Gastroesophageal sphincter (tissue), 4 donors: Measurements from ENCODE around the gene LIN9. TPM values are rescaled to one million over a fixed set of nuclear protein-coding genes. Genes with fewer than 3 reads are reported as not detected.

Experiments used
- ATAC-seq: fragments of 150-250 bp; one replicate; pipeline ENCODE4 v1.9.1; 2016; ENCODE audit warnings: mild to moderate bottlenecking, moderate library complexity
- H3K27ac ChIP-seq, 4 donors: fragments of 200-600 bp; sonication (generic) in 3 of 4; 1 replicate in 3 of 4; 2 replicates in 1 of 4; pipeline ENCODE4 v1.5.1; 2016 to 2019
- H3K27me3 ChIP-seq: fragments of 200-600 bp; sonication (generic); one replicate; pipeline ENCODE4 v1.5.1; 2019
- H3K36me3 ChIP-seq, 2 donors: fragments of 200-600 bp; sonication (generic); one replicate each; pipeline ENCODE4 v1.5.1; 2019; ENCODE audit warnings: control low read depth in 1 of 2
- H3K4me1 ChIP-seq, 3 donors: fragments of 200-600 bp; sonication (generic); 1 replicate in 2 of 3; 2 replicates in 1 of 3; pipeline ENCODE4 v1.5.1; 2016 to 2019; ENCODE audit warnings: control low read depth in 2 of 3
- H3K4me3 ChIP-seq, 2 donors: fragments of 200-600 bp; sonication (generic); one replicate each; pipeline ENCODE4 v1.5.1; 2019; ENCODE audit warnings: mild to moderate bottlenecking in 1 of 2, moderate library complexity in 1 of 2
- H3K9me3 ChIP-seq, 3 donors: fragments of 200-600 bp; sonication (generic); one replicate each; pipeline ENCODE4 v1.5.1; 2017 to 2019; ENCODE audit warnings: control low read depth in 2 of 3
- EP300 ChIP-seq: sonication (generic); formaldehyde crosslinking; IDR thresholded peaks from one replicate; pipeline ENCODE4 v1.6.1; 2017; ENCODE audit warnings: antibody characterized with exemption, mild to moderate bottlenecking
- POLR2A ChIP-seq, 2 donors: fragments of 450-650 bp; IDR thresholded peaks; one replicate each; pipeline ENCODE4 v1.6.1; 2017; ENCODE audit warnings: antibody characterized with exemption in 2 of 2, mild to moderate bottlenecking in 2 of 2, moderate library complexity in 1 of 2
- POLR2AphosphoS5 ChIP-seq: sonication (generic); formaldehyde crosslinking; IDR thresholded peaks from one replicate; pipeline ENCODE4 v1.6.1; 2017; ENCODE audit warnings: antibody characterized with exemption
- WGBS, 2 donors: methylation state at CpG; one replicate each; pipeline ENCODE4 v1.1.5; 2018; ENCODE audit warnings: low coverage in 1 of 2; 5-methylcytosine and 5-hydroxymethylcytosine counted together
- total RNA-seq, 4 donors: library from RNA; depleted of rRNA; stranded (reverse); fragments of >200 nt; gene quantifications; one replicate each; pipeline ENCODE4 v1.1.0, GENCODE V29; 2016
- TF ChIP-seq, protein P1 (sequence below), 4 experiments: fragments of 200-600 bp in 2 of 4; fragments of 450-650 bp in 2 of 4; sonication (generic) in 1 of 4; IDR thresholded peaks; one replicate each; pipeline ENCODE4 v1.5.1; 2017 to 2019; ENCODE audit warnings: antibody characterized with exemption in 4 of 4, mild to moderate bottlenecking in 2 of 4, moderate library complexity in 2 of 4

LIN9 gene
- total RNA-seq, 4 donors from 2014 or later: 2.8 to 5.4 (median 3.4) TPM

DNA sequence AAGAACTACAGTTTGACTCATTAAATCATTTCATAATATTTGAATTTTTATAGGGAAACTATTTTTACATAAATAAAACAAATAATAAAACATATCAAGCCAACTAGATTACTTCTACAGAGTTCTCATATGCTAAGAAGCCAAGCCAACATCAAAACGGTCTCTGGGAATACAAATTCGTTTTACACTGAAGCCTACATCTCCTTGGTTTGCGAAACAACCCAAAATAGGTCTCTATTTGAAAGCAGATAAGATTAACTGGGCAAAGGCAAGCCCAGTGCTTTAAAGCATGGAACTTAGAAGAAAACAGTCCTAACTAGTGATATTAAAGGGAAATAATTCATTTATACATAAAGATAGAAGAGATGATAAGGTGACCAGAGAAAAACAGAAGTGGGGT, 60.2 kb downstream of the LIN9 start:
- Histone ChIP-seq H3K9me3 (no peaks in the 10 kb centered on the region), H3K4me3 (no peak overlapping the region), H3K27ac (no peak overlapping the region), H3K4me1 (peaks cover 0 to 15% (median 3%) of the 10 kb centered on the region in 3 donors), H3K27me3 (no peaks in the 10 kb centered on the region), H3K36me3 (no peaks in the 10 kb centered on the region)
- ATAC-seq: no peak
- TF ChIP-seq POLR2A (IDR thresholded peaks at IDR 0.05): no peak
- TF ChIP-seq EP300: no peak
- no peak for TF ChIP-seq POLR2AphosphoS5
- TF ChIP-seq, protein P1, sequence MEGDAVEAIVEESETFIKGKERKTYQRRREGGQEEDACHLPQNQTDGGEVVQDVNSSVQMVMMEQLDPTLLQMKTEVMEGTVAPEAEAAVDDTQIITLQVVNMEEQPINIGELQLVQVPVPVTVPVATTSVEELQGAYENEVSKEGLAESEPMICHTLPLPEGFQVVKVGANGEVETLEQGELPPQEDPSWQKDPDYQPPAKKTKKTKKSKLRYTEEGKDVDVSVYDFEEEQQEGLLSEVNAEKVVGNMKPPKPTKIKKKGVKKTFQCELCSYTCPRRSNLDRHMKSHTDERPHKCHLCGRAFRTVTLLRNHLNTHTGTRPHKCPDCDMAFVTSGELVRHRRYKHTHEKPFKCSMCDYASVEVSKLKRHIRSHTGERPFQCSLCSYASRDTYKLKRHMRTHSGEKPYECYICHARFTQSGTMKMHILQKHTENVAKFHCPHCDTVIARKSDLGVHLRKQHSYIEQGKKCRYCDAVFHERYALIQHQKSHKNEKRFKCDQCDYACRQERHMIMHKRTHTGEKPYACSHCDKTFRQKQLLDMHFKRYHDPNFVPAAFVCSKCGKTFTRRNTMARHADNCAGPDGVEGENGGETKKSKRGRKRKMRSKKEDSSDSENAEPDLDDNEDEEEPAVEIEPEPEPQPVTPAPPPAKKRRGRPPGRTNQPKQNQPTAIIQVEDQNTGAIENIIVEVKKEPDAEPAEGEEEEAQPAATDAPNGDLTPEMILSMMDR (IDR thresholded peaks at IDR 0.05): no peak
- WGBS, 2 donors: 19 to 77% methylated on average over 3 of the region's 3 CpGs

DNA sequence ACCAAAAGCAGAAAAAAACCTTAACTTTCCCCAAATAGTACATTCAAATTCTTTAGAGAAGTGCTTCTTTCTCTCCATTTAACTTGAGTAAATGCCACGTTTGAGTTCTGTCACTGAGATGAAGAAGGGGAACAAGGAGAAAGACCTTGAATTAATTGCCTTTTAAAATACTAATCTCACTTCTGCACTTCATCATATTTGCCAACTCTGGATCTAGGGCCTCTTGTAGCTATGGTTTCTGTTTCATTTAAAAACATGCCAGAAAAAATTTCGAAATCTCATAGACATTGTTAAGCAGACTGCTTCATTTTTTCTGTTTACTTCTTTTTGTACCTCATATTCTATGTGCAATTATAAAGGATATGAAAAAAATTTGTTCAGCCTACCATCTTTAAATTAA, 60.9 kb downstream of the LIN9 start:
- H3K36me3 ChIP-seq: no peaks in the 10 kb centered on the region
- no peak for TF ChIP-seq POLR2AphosphoS5
- TF ChIP-seq, protein P1 (IDR thresholded peaks at IDR 0.05): no peak
- no peak for TF ChIP-seq EP300
- TF ChIP-seq POLR2A (IDR thresholded peaks at IDR 0.05): no peak
- H3K27ac ChIP-seq: peak overlapping the region in 2 of 4 donors; percentile 8 to 46
- H3K27me3 ChIP-seq: no peaks in the 10 kb centered on the region
- 0 to 30% methylated on average over 1 to 2 of the region's 2 CpGs for WGBS, 2 donors
- H3K4me3 ChIP-seq: no peak overlapping the region
- no peak for ATAC-seq
- H3K4me1 ChIP-seq: peaks cover 0 to 15% (median 3%) of the 10 kb centered on the region in 3 donors
- H3K9me3 ChIP-seq: no peaks in the 10 kb centered on the region

DNA sequence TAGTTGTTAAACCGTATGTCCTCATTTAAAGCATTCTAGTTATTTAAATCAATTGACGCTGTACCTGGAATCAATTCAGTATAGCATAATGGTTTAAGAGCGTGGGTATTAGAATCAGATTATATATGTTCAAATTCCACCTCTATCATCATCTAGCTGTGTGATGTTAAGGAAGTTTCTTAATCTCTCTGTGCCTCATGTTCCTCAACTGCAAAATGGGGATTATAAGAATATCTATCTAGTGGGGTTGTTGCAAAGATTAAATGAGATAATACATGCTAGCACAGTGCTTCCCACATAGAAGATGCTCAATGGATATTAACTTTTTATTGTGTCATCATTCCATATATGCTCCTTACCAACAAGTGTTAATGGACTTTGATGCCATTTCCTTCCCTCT, 69.5 kb downstream of the LIN9 start:
- Histone ChIP-seq H3K27me3 (no peaks in the 10 kb centered on the region), H3K4me1 (no peaks in the 10 kb centered on the region), H3K27ac (no peak overlapping the region), H3K9me3 (no peaks in the 10 kb centered on the region), H3K4me3 (no peak overlapping the region), H3K36me3 (peaks cover 0 to 27% of the 10 kb centered on the region in 2 donors)
- no peak for ATAC-seq
- 90 to 94% methylated on average over 3 of the region's 3 CpGs for WGBS, 2 donors
- TF ChIP-seq POLR2A (IDR thresholded peaks at IDR 0.05): no peak
- TF ChIP-seq EP300: no peak
- no peak for TF ChIP-seq POLR2AphosphoS5

DNA sequence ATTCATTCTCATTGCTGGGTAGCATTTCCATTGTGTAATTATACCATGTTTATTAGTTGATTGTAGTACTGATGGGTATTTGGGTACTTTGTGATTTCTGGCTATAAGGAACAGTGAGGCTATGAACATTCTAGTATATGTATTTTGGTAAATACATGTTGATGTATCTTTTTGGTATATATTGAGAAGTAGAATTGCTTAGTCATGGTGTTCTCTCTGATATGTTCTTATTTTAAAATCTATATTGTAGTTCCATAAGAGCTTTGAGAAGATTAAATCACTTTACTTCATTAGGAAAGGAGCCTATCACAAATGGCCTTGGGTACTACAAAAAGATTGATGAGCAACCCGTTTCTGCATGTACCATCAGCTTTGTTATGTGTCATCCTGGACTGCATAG, 72.1 kb downstream of the LIN9 start:
- no peak for ATAC-seq
- peaks cover 0 to 37% of the 10 kb centered on the region in 2 donors for H3K36me3 ChIP-seq
- WGBS, 2 donors: 80 to 100% methylated on average over 1 of the region's 1 CpG

DNA sequence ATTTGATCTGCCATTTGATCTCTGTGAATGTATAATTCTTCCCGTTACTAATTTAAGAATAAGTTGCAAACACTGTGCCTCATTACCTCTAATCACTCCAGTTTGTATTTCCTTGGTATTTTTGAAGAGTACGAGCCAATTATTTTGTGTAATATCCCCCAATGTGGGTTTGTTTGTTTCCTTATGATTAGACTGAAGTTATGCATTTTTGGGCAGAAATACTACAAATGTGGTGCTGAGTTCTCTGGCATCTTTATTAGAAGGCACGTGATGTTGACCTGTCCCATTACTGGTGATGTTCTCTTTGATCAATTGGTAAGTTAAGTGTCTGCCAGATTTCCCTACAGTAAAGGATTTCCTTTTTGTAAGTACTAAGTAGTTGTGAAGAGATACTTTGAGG, 75.2 kb downstream of the LIN9 start:
- Histone ChIP-seq H3K4me3 (no peak overlapping the region), H3K9me3 (no peaks in the 10 kb centered on the region), H3K27ac (no peak overlapping the region), H3K36me3 (peaks cover 0 to 34% of the 10 kb centered on the region in 2 donors), H3K4me1 (no peaks in the 10 kb centered on the region), H3K27me3 (no peaks in the 10 kb centered on the region)
- TF ChIP-seq EP300: no peak
- TF ChIP-seq POLR2A (IDR thresholded peaks at IDR 0.05): no peak
- no peak for TF ChIP-seq POLR2AphosphoS5
- TF ChIP-seq, protein P1 (IDR thresholded peaks at IDR 0.05): no peak
- 87 to 95% methylated on average over 3 of the region's 3 CpGs for WGBS, 2 donors
- ATAC-seq: no peak

More for the DNA sequence above, 72.1 kb downstream of the LIN9 start:
- Histone ChIP-seq H3K9me3 (no peaks in the 10 kb centered on the region), H3K27ac (no peak overlapping the region), H3K4me1 (no peaks in the 10 kb centered on the region), H3K4me3 (no peak overlapping the region), H3K27me3 (no peaks in the 10 kb centered on the region)
- TF ChIP-seq, protein P1 (IDR thresholded peaks at IDR 0.05): no peak
- TF ChIP-seq POLR2A (IDR thresholded peaks at IDR 0.05) (no peak), EP300 (no peak), POLR2AphosphoS5 (no peak)
